HG03457 (cell line): ENCODE data around the gene BACE1.

ENCODE experiments used
- ATAC-seq: cut with Tn5 transposase; IDR thresholded peaks from one replicate; pipeline ENCODE4 v1.9.1; 2021; ENCODE audit warnings: moderate number of reproducible peaks; ENCODE audit not compliant: unreplicated experiment

The BACE1 gene

GRCh38 chr11:117313091-117313490 lies 3.0 kb downstream of the BACE1 start:
- ATAC-seq = no peak

- ATAC-seq = no peak
These were observed 6.7 kb downstream of the BACE1 start for GRCh38 chr11:117309310-117309709.

- ATAC-seq = no peak
These were observed 10.9 kb downstream of the BACE1 start for GRCh38 chr11:117305145-117305544.

- ATAC-seq = no peak
These were observed 12.3 kb downstream of the BACE1 start for GRCh38 chr11:117303646-117304315.

- ATAC-seq = no peak
These were observed 13.0 kb downstream of the BACE1 start for GRCh38 chr11:117303101-117303500.

- ATAC-seq = no peak
These were observed 13.8 kb downstream of the BACE1 start for GRCh38 chr11:117302228-117302627.

GRCh38 chr11:117300773-117301172 lies 15.3 kb downstream of the BACE1 start:
- ATAC-seq = no peak

GRCh38 chr11:117300283-117300663 lies 15.8 kb downstream of the BACE1 start:
- no peak for ATAC-seq

- ATAC-seq = no peak
These were observed 16.4 kb downstream of the BACE1 start for GRCh38 chr11:117299351-117300282.

GRCh38 chr11:117298195-117298594 lies 17.9 kb downstream of the BACE1 start:
- ATAC-seq = no peak

- no peak for ATAC-seq
These were observed 19.2 kb downstream of the BACE1 start for GRCh38 chr11:117296881-117297280.

- ATAC-seq = no peak
These were observed 20.5 kb downstream of the BACE1 start for GRCh38 chr11:117295438-117296137.

- no peak for ATAC-seq
These were observed 23.4 kb downstream of the BACE1 start for GRCh38 chr11:117292616-117293015.

GRCh38 chr11:117290809-117291396 lies 25.2 kb downstream of the BACE1 start, which contains the start of gene BACE1-AS:
Gene BACE1-AS, plus strand, starts transcription at chr11:117291346.
- no peak for ATAC-seq

GRCh38 chr11:117289795-117290194 lies 26.3 kb downstream of the BACE1 start:
- ATAC-seq = no peak

GRCh38 chr11:117287668-117288067 lies 28.4 kb downstream of the BACE1 start:
- ATAC-seq = no peak

GRCh38 chr11:117286588-117286987 lies 29.5 kb downstream of the BACE1 start:
- ATAC-seq = no peak

- ATAC-seq = no peak
These were observed 32.0 kb downstream of the BACE1 start for GRCh38 chr11:117284053-117284452.

GRCh38 chr11:117282956-117283355 lies 33.1 kb downstream of the BACE1 start:
- ATAC-seq = no peak

GRCh38 chr11:117281869-117282268 lies 34.2 kb downstream of the BACE1 start:
- ATAC-seq = no peak

- ATAC-seq = no peak
These were observed 34.9 kb downstream of the BACE1 start for GRCh38 chr11:117281159-117281558.
